Fibroblast of peridontal ligament (primary cell): Measurements from ENCODE around the gene CARS1.
A peak's percentile ranks its signal among the peaks of the same experiment; 100 is the strongest.

Experiments used
- DNase-seq: peaks from one replicate; pipeline ENCODE4 v3.0.0-alpha.2; 2010; ENCODE audit errors: extremely low read depth

Gene CARS1

DNA sequence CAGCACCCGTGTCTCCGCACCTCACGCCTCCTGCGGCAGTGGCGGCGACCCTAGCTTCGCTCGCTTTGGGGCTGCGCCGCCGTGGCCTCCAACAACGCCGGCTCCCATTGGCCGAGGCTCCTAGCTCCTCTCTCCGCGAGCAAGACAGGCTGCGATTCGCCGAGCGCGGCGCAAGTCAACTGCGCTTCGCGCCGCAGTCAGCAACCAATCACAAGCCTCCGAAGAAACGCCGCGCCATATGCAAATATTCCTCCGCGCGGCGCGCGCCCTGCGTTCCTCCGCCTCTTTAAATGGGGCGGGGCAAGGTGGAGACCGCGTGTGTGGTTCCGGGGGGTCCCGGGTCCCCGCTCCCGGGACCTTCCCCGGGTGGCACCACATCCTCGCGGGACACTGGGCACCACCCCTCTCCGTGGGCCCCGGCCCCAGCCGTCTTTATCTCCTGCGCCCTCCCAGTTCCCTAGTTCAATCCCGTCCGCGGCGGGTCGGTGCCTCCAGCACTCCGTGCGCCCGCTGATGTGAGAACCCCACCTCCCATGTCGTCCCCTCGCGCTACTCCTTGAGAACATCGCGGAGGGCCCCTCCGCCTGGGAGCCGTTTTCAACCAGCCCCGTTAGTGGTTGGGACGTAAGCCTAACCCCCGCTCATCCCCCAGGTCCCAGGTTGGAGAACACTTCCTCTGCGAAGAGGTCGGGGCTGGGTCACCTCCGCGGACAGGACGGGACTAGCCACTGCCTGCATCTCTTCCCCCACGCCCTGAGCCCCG lies 64.8 kb downstream of the CARS1 start, which contains the start of gene NAP1L4:
Gene NAP1L4 (minus strand): TSS at position 96 of the 763 bp plus-strand sequence. CDS start 13,109 bp downstream, outside the sequence.
- DNase-seq, result peak; percentile 93

DNA sequence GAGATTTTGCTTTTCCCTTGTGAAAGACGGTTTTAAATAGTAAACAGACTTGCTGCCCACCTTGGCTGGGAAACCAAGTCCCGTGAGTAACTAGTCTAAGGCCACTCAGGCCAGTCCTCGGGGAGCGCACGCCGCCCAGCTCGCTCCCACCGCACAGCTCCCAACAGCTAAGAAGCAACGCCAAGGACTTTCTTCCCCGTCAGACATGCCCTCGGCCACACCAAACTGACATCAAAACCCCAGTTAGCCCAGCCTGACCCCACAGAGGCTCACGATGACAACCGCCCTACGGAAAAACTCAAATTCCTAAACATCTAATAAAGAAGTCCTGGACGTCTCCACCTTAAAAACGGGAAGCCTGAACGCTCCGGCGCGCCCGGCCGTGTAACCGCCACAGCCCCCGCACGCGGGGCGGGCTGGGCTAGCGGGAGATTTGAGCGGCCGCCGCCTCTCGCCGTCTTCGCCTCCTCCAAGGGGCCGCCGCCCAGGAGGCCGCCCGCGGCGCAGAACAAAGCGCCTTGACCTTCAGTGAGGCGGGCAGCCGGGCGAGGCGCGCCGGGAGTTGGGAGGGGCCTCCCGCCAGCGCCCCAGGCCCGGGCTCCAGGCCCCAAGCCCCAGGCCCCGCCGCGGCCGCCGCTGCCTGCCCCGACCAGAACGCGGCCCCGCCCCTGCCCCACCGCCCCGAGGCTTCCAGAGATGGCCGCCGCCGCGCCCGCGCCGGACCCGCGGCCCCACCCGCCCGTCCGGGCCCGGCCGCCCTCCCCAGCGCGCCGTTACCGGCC lies 65.6 kb downstream of the CARS1 start:
- peak; percentile 32 for DNase-seq

DNA sequence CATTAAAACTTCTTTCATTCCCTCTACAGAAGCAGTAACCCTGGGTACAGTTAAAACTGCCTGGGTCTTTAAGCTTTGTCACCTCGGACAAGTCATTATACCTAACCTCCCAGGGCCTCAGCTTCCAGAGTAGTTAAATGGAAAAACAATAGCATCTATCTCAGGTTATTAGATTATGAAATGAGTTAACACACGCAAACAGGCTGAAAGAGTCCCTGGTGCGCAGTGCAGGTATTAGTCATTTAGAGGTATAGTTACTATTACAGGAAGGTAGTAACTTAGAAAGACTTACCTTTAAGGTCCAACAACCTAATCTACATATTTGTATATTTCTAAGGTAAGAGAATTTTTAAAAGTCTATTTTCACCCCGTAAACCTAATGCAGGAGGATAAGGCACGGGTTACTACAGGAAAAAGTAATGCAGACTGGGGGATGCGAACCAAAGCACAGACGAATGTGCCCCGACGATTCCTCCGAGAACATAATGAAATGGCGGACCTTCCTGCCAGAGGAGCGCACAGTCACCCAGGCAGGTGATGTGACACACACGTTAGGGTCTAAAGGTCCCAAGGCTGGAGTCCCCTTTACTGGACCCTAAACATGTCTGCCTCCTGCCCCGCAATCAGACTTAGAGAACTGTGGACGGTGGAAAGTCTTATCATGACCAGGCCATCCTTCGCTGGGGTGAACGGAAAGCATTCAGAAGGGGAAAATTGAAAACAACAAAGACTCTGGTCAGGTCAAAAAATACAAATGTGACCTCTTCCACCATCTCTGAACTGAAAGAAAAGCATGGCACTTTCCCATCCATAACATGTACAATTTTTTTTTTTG lies 66.4 kb downstream of the CARS1 start:
- no peak for DNase-seq

DNA sequence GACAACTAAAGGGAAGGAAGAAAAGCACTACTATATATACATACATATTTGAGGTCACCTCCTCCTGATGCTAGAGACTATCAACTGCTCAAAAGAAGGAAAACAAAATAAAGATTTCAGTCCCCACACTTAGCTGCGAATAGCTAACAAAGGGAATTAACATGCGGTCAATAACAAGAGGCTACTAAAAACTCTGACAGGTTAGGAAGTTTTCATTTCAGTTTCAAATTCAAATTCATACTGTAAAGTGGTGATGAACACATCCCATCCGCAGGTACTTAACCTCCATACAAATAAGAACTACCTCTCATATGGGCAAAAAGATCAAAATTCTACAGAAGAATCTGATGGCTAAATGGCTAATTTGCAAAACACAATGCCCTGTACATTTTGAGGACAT lies 67.7 kb downstream of the CARS1 start:
- no peak for DNase-seq

DNA sequence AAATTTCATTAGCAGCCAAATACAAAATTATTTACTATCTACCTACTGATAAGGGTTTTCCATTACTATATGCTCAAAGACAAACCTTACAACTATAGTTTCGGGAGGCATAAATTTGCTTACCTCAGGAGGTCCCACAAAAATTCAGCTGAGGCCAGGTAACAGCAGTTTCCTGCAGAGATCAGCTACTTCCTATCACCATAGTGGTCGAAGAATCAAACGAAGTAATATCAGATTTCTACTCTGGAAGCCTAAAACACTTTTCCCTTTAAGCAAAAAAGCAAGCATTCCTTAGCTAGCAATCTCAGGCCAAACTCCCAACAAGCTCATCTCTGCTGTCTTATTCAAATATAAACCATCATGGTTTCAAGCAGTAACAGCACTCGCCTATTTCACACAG lies 68.2 kb downstream of the CARS1 start:
- peak; percentile 39 for DNase-seq

DNA sequence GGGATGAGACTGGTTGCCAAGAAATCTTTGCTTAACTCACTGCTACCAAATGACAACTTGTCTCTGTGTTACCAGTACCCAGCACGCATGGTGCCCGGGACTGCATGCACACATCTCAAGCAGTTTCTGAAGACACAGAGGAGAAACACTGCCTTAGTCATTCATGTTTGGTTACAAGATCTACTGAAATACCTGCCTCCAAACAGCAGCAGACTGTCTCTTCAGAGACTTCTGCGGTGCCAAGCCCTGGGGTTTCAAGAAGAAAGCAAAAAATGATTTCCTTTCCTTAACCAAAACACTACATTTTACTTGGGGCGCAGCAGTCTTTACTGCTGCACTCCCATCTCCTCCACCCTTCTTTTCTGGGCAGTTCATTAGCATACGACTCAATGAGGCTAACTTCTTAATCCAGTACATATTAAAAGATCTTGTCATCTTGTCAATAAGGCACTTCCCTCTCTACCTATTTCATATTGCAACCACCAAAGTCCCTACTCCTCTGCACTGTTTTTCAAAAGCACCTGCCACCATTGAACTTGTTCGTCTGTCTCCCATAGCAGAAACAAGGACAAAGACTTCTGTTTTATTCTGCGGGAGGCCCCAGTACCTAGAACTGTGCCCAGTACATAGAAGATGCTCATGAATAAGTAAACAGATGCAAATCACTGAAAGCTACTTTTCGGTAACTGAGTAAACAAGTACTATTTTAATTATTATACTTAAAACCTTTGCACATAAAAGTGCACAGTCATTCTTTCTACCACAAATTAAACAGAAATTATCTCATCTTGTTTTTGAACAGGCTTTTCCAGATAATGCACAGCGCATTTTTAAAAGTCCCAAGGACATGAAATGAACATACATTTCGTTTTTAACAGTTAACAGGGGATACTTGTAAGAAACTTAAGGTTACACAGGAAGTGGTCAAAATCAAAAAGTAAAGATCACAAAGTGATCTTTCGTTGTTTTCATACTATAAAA lies 69.1 kb downstream of the CARS1 start:
- no peak for DNase-seq

DNA sequence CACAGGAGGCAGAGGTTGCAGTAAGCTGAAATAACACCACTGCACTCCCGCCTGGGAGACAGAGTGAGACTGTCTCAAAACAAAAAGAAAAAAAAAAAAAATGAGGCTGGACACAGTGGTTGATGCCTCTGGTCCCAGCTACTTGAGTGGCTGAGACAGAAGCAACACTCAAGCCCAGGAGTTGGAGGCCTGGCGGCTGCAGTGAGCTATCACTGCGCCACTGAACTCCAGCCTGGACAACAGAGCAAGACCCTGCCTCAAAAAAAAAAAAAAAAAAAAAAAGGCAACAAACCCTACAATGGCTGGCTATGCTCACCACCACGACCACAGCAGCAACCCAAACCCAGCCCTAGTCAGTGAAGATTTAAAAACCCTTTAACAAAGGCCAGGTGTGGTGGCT lies 73.3 kb downstream of the CARS1 start:
- no peak for DNase-seq

DNA sequence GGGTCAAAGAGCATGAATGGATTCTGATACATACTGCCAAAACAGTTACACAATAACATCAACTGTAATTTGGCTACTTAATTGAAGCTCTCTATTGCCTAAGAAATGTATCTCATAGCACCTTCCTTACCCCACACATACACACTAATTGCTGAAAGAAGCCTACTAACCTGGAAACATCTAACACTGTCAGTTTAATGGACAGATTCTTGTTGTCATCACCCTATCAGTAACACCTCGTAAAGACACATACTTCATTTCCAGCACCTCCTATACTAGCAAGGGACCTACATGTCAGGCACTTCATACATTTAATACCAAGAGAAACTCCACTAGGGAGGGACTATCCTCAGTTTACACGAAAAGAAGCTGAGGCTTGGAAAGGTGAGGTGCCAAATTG lies 75.0 kb downstream of the CARS1 start:
- no peak for DNase-seq

DNA sequence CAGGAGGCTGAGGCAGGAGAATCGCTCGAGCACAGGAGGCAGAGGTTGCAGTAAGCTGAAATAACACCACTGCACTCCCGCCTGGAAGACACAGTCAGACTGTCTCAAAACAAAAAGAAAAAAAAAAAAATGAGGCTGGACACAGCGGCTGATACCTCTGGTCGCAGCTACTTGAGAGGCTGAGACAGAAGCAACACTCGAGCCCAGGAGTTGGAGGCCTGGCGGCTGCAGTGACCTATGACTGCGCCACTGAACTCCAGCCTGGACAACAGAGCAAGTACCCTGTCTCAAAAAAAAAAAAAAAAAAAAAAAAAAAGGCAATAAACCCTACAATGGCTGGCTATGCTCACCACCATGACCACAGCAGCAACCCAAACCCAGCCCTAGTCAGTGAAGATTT lies 76.1 kb downstream of the CARS1 start:
- DNase-seq, result no peak

DNA sequence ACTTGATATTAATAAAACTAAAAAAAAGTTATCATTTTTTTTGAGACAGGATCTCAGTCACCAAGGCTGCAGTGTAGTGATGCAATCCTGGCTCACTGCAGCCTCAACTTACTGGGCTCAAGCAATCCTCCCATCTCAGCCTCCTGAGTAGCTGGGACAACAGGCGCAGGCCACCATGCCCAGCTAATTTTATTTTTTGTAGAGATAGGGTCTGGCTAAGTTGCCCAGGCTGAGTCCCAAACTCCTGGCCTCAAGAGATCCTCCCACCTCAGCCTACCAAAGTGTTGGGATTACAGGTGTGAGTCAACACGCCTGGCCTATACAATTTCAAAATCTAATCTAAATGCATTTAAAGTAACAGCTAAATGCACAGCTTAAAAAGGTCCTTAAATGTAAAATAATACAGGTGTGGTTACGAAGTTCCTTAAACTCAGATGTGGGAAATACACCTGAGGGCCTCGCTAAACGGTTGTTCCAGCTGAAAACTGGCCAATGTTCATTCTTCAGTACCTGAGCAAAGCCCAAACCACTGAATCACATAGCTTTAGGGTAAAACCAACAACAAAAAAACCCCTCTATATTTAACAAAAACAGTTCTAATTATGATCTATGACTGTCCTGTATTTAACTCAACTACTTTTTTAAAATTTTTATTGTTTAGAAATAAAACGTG lies 76.9 kb downstream of the CARS1 start:
- no peak for DNase-seq

DNA sequence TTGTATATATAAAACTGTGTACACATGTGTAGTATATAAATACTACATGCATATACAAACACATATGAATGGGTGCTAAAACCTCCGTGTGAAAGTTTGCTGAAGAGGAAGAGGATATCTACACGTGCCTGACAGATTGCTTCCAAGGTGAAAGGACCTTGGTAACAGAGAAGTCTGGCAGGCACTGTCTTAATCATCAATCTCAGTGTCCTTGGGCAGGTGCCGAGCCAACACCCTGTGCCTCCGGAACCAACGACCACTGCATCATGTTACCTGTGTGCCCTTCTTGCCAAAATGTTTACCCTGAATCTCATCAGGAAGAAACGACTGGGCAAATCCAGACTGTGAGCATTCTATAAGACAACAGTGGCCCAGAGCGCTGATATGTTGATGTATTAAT lies 80.1 kb downstream of the CARS1 start:
- no peak for DNase-seq

DNA sequence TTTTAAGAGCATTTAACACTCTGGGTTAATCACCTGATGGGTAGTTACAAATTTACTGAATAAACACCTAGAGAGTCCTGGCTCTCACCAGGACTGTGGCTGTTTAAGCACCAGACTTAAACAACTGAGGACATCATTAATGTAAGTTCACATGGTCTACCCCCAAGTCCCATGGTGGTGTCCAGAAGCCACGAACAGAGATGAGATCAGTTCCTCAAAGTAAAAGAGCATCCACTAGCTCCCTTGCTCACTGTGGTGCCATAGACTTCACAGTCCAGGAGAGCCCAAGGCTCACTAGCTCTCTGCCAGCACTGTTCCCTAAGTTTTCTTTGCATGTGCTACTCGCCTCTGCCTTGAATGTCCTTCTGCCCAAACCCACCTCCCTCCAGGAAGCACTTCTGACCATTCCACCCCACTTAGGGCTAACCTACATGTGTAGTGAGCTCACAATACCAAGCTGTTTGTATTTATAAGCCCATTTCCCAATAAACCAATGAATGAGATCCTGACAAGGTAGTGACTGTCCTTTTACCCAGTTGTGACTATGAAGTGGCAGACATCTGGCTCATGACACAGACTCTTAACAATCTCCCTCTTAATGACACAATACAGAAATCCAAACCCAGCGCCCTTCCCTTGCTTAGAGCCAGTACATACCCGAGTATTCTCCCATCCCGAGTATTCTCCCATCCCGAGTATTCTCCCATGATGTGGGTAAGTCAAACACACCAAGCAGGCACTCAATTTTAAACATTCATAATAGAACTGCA lies 80.7 kb downstream of the CARS1 start:
- no peak for DNase-seq

DNA sequence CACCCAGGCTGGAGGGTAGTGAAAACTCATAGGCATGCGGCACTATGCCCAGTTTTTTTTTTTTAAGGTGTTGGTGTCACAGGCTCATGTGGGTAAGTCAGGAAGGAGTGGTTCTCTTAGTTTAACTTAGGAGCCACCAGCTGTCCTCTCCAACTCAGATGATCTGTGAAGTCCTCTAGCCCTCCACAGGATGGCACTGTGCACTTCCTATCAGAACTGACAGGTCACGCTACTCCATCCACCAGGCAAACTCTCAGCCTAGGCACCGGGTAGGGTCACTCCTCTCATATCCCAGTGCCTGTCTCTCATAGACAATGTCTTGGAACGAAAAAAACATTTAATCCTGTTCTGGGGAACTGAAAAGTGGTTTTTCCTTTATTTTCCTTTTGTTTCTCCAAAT lies 81.6 kb downstream of the CARS1 start:
- DNase-seq, result peak; percentile 54

DNA sequence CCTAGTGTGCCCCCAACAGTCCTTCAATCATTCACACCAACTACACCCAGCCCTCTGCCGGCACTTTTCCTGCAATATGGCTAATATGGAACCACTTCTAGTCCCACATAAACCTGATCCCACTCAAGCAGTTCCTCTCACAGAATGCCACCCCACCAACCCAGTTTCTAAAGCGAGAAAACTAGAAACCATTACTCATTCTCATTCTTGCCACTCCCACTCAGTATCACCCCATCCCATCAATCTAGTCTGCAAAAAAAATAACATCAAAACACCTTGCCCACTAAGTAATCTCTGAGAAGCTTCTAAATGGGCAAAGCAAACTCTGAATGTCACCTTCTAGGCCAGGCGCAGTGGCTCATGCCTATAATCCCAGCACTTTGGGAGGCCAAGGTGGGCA lies 83.0 kb downstream of the CARS1 start:
- no peak for DNase-seq

DNA sequence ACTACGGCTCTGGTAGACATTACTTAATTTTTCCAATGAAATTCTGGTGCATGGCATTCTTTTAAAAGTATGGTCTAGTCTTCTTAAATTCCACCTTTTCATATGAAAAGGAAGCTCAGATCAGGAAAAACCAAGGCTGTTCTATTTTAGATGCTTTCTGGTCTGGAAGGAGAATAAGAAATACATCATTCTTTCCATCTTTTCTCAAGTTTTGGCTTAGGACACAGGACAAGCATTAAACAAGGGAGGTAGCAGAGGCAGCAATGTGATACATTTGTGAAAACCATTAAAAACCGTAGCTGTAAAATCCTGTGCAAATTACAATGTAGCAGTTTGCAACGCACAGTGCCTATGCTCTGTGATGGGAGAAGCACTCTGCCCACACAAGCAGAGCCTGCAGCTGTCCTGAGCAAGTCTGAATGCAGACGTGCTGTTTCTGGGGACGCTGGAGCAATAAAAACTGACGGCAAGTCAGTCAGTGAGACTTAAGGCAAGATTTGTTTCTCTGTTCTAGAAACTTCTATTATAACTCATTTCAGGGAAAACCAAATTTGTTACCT lies 88.8 kb downstream of the CARS1 start:
- no peak for DNase-seq

DNA sequence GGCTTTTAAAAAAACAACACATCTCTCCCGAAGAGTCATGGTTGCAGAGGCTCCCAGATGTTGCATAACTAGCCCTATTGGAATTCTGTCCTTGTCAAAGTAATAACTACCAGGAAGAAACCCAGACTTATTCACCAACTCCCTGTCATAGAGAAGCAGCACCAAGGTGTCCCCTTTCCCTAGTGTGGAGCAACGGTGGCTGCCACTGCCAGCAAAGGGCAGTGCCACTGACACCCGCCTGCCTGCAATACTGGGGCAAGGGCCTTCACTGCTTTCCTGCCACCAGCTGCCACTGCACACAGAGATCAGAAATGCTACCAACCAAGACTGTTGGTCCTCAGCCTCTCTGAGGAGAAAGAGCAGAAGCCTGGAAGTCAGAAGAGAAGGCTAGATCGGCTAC lies 92.4 kb downstream of the CARS1 start:
- DNase-seq, result no peak

DNA sequence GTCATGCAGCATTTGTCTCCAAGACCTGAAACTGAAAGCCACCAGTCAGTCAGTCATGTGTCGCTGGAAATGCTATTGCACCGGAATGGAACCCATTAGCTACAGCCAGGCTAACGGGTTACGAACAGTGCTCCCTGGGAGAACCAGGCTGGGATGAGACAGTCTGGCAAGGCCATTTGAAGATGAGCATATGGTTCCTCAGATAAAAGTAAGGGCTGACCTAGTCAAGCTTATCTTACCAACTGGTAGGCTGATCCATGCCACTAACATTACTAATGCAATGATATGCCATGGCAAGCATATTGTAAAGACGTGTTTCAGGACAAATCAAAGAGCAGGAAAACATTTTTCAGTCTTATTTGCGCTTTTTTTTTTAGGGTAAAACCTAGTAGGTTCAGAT lies 93.5 kb downstream of the CARS1 start:
- no peak for DNase-seq

DNA sequence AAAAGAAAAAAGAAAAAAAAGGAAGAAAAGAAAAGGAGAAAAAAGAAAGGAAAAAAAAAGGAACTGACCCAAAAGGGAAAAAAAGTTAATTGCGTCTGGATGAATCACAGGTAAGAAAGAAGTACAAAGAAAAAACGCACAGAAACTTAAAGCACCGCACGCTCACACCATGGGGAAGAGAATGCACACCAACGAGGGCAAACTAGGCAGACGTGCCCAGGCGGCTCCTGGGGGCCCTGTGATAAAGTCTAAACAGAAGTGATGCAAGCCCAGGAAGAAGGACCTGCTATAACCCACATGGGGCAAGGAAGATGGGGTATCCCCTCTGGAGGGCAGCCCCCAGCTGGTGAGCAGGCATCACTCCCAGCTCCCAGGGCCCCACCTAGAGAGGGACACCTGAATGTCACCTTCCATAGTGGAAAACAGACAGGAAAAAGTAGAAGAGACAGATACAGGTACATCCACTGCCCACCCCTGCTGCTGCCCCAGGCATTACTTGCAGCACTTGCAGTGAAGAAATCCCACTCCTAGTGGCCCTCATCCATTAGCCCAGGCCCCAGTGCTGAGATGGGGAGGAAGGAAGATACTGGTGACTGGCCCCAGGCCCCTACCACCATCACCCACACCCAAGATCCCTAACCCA lies 94.0 kb downstream of the CARS1 start:
- DNase-seq, result no peak

DNA sequence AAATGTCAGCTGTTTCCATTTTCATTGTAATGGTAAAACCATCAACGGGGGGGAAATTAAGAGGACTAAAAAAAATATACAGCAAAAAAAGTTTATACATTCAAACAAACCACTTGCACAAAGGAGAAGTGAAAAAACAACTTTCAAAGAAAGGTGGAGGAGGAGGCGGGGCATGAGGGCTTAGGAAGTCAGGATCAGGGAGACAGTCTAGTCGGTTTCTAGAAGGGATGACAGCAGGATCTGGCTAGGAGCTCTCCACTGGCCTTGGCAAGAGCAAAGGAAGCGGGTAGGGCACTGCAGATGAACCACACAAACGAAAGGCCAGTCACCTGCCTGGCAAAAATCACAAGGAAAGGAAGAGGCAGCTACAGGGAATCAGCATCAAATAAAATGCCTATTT lies 96.1 kb downstream of the CARS1 start:
- no peak for DNase-seq
